IMR-90 (cell line): ENCODE data around the gene MROH2B. TPM values are rescaled to one million over a fixed set of nuclear protein-coding genes. Genes with fewer than 3 reads are reported as not detected.
"Not testable (repeated sequence)": the region's sequence is repeated elsewhere in the genome, so short reads cannot be mapped to it uniquely, and the experiment has no call there.

ENCODE experiments used
- ATAC-seq: fragments of 200-7000 bp; cut with Tn5 transposase; 2 replicates; pipeline ENCODE4 v1.9.1; 2020; ENCODE audit warnings: low read depth, mild to moderate bottlenecking, moderate library complexity
- BruUV-seq: library from RNA; stranded (reverse); fragments of 400-500 nt; replicated peaks from 2 replicates; lab custom pipeline; 2021; lab: Mats Ljungman, UMichigan
- CTCF ChIA-PET: fragments of 300-600 bp; formaldehyde crosslinking; extraction: SDS; loops from one replicate; lab custom pipeline; 2021; ENCODE audit warnings: antibody characterized with exemption; lab: Yijun Ruan, JAX
- POLR2A ChIA-PET: fragments of 300-600 bp; sonication (Branson Sonifier 250); formaldehyde crosslinking; loops from one replicate; lab custom pipeline; 2022; ENCODE audit warnings: antibody characterized with exemption; ENCODE audit not compliant: unreplicated experiment; lab: Charles Lee
- DNase-seq: peaks from one replicate; pipeline ENCODE4 v3.0.0; 2013
- H2AFZ ChIP-seq: replicated peaks from 2 replicates; pipeline ENCODE3; 2013; ENCODE audit warnings: low read length, mild to moderate bottlenecking; ENCODE audit not compliant: poor library complexity
- H2AK5ac ChIP-seq: 2 replicates; pipeline ENCODE4 v1.6.1; 2013; ENCODE audit warnings: low read depth, low read length, inconsistent platforms
- H2AK9ac ChIP-seq: replicated peaks from 2 replicates; pipeline ENCODE3; 2013; ENCODE audit warnings: mild to moderate bottlenecking, low read depth, low read length, moderate library complexity; ENCODE audit not compliant: poor library complexity
- H2BK120ac ChIP-seq: 2 replicates; pipeline ENCODE4 v1.6.1; 2013; ENCODE audit warnings: low read depth, low read length, inconsistent platforms
- H2BK15ac ChIP-seq: 3 replicates; pipeline ENCODE4 v1.6.1; 2013; ENCODE audit warnings: low read depth, low read length, inconsistent platforms
- H2BK20ac ChIP-seq: 2 replicates; pipeline ENCODE4 v1.6.1; 2013; ENCODE audit warnings: low read depth, mild to moderate bottlenecking, inconsistent platforms, low read length, moderate library complexity
- H2BK5ac ChIP-seq: 2 replicates; pipeline ENCODE4 v1.6.1; 2013; ENCODE audit warnings: mild to moderate bottlenecking, low read depth, low read length, inconsistent platforms; ENCODE audit not compliant: poor library complexity, severe bottlenecking
- H3K14ac ChIP-seq: replicated peaks from 2 replicates; pipeline ENCODE4 v1.6.1; 2013; ENCODE audit warnings: low read depth, low read length, inconsistent platforms
- H3K18ac ChIP-seq: 2 replicates; pipeline ENCODE4 v1.6.1; 2013; ENCODE audit warnings: low read depth, low read length, control low read depth
- H3K23ac ChIP-seq: 2 replicates; pipeline ENCODE4 v1.6.1; 2013; ENCODE audit warnings: low read depth, low read length, inconsistent platforms
- H3K27ac ChIP-seq: 2 replicates; pipeline ENCODE4 v1.5.1; 2013; ENCODE audit warnings: mild to moderate bottlenecking, control low read depth, low read length; ENCODE audit not compliant: insufficient read depth
- H3K27me3 ChIP-seq: 2 replicates; pipeline ENCODE4 v1.6.1; 2013; ENCODE audit warnings: low read length; ENCODE audit not compliant: control insufficient read depth, insufficient read depth
- H3K36me3 ChIP-seq: 2 replicates; pipeline ENCODE4 v1.6.1; 2013; ENCODE audit warnings: low read length, mixed read lengths; ENCODE audit not compliant: control insufficient read depth, insufficient read depth
- H3K4ac ChIP-seq: 2 replicates; pipeline ENCODE4 v1.6.1; 2013; ENCODE audit warnings: low read depth, low read length, inconsistent platforms
- H3K4me1 ChIP-seq: 2 replicates; pipeline ENCODE4 v1.6.1; 2013; ENCODE audit warnings: low read length, mixed read lengths; ENCODE audit not compliant: control insufficient read depth, insufficient read depth
- H3K4me2 ChIP-seq: 2 replicates; pipeline ENCODE4 v1.6.1; 2013; ENCODE audit warnings: low read depth, mild to moderate bottlenecking, control low read depth, low read length, moderate library complexity
- H3K4me3 ChIP-seq: 2 replicates; pipeline ENCODE4 v1.5.1; 2013; ENCODE audit warnings: low read depth, mild to moderate bottlenecking, control low read depth, low read length, moderate library complexity; ENCODE audit not compliant: insufficient read depth
- H3K56ac ChIP-seq: 2 replicates; pipeline ENCODE4 v1.6.1; 2013; ENCODE audit warnings: low read length, inconsistent platforms; ENCODE audit not compliant: insufficient read depth; ENCODE audit errors: extremely low read depth
- H3K79me1 ChIP-seq, 2 experiments: 2 replicates each; pipeline ENCODE4 v1.6.1; 2013; ENCODE audit warnings: low read length in 2 of 2, inconsistent platforms in 1 of 2, low read depth in 1 of 2
- H3K9ac ChIP-seq: 2 replicates; pipeline ENCODE4 v1.6.1; 2013; ENCODE audit warnings: low read depth, low read length, control low read depth
- H3K9me1 ChIP-seq: 2 replicates; pipeline ENCODE4 v1.6.1; 2013; ENCODE audit warnings: low read length, inconsistent platforms; ENCODE audit not compliant: insufficient read depth
- H3K9me3 ChIP-seq: 2 replicates; pipeline ENCODE4 v1.6.1; 2013; ENCODE audit warnings: low read length; ENCODE audit not compliant: control insufficient read depth, insufficient read depth
- H4K20me1 ChIP-seq: 2 replicates; pipeline ENCODE4 v1.6.1; 2013; ENCODE audit warnings: low read length, inconsistent platforms; ENCODE audit not compliant: insufficient read depth
- H4K5ac ChIP-seq: 2 replicates; pipeline ENCODE4 v1.6.1; 2013; ENCODE audit warnings: mild to moderate bottlenecking, low read depth, low read length, control low read depth
- H4K8ac ChIP-seq, 2 experiments: 2 replicates each; pipeline ENCODE4 v1.6.1; 2013; ENCODE audit warnings: low read depth in 2 of 2, low read length in 2 of 2, control low read depth in 1 of 2, inconsistent platforms in 1 of 2
- H4K91ac ChIP-seq: 2 replicates; pipeline ENCODE4 v1.6.1; 2013; ENCODE audit warnings: low read depth, low read length, inconsistent platforms; ENCODE audit not compliant: insufficient read depth
- CEBPB ChIP-seq: IDR thresholded peaks from 2 replicates; pipeline ENCODE4 v1.6.1; 2012; ENCODE audit warnings: low read depth, low read length, improper control_type of control experiment
- CHD1 ChIP-seq: IDR thresholded peaks from 2 replicates; pipeline ENCODE4 v1.6.1; 2012; ENCODE audit warnings: low read depth, low read length, improper control_type of control experiment
- NFE2L2 ChIP-seq: fragments of 150-350 bp; IDR thresholded peaks from 2 replicates; pipeline ENCODE4 v1.6.1; 2016; ENCODE audit warnings: low read depth, mild to moderate bottlenecking, low read length
- WGBS, 2 experiments: methylation state at CpG; one replicate each; pipeline versions ENCODE4 v1.1.5 to v1.1.7; 2013; ENCODE audit warnings: missing lambda C conversion rate in 2 of 2; ENCODE audit not compliant: insufficient read length in 1 of 2; ENCODE audit errors: extremely low coverage in 2 of 2; 5-methylcytosine and 5-hydroxymethylcytosine counted together
- dilution Hi-C: fragments of 300-500 bp; cut with HindIII; formaldehyde crosslinking; loops from one replicate; pipeline ENCODE4 v1.14.3; 2018; ENCODE audit warnings: low sequenced_read_pairs; ENCODE audit not compliant: unreplicated experiment
- in situ Hi-C: fragments of 300-500 bp; cut with MboI; formaldehyde crosslinking; loops from 3 replicates; pipeline ENCODE4 v1.14.3; 2019; ENCODE audit warnings: low sequenced_read_pairs, inconsistent platforms, mixed read lengths
- intact Hi-C: fragments of 100-400 bp; cut with micrococcal nuclease; formaldehyde crosslinking; loops from 2 replicates; pipeline ENCODE4 v1.10.0; 2022
- polyA plus RNA-seq, 3 experiments: library from polyadenylated mRNA; depleted of rRNA; stranded (reverse); fragments of >200 nt; gene quantifications; 2 replicates each; pipeline ENCODE4 v1.2.3, GENCODE V29; 2012; ENCODE audit warnings: low replicate concordance in 1 of 3
- total RNA-seq: library from RNA; depleted of rRNA; stranded (reverse); fragments of >200 nt; gene quantifications from 2 replicates; pipeline ENCODE4 v1.2.3, GENCODE V29; 2012

The MROH2B gene
- total and polyA plus RNA-seq, 2 of the 4 experiments (the other 2 are of a cell fraction) = not detected

GRCh38 chr5:41032973-41033372 is 38.2 kb downstream of the MROH2B start:
- H4K5ac ChIP-seq = no peak overlapping the region
- no peak overlapping the region for H3K27ac ChIP-seq
- H2BK20ac ChIP-seq = no peak overlapping the region
- no peaks in the 10 kb centered on the region for H4K20me1 ChIP-seq
- H3K4me2 ChIP-seq = no peak overlapping the region
- H3K18ac ChIP-seq = no peak overlapping the region
- in situ Hi-C loops (no loop called here), intact Hi-C loops (no loop called here), dilution Hi-C loops (no loop called here)
- H3K23ac ChIP-seq = no peak overlapping the region
- no peaks in the 10 kb centered on the region; the same call in 1 of the 2 replicates for H3K27me3 ChIP-seq
- no peak overlapping the region for H4K8ac ChIP-seq
- no peak overlapping the region for H3K4me3 ChIP-seq
- CTCF ChIA-PET = no interaction called here
- no peaks in the 10 kb centered on the region for H3K4me1 ChIP-seq
- H2AK5ac ChIP-seq = no peak overlapping the region
- H3K79me1 ChIP-seq = no peaks in the 10 kb centered on the region
- DNase-seq (no peak), ATAC-seq (no peak)
- H3K9ac ChIP-seq = no peak overlapping the region
- POLR2A ChIA-PET = no interaction called here
- TF ChIP-seq CEBPB (no peak), NFE2L2 (no peak), CHD1 (no peak)
- no peak overlapping the region for H2BK5ac ChIP-seq
- no peak overlapping the region for H2BK15ac ChIP-seq
- H3K56ac ChIP-seq = no peak overlapping the region
- H3K4ac ChIP-seq = no peak overlapping the region
- no peak overlapping the region for H2BK120ac ChIP-seq
- no peak overlapping the region for H2AFZ ChIP-seq
- no peaks in the 10 kb centered on the region for H3K9me1 ChIP-seq
- no peak overlapping the region for H2AK9ac ChIP-seq
- H4K91ac ChIP-seq = no peak overlapping the region
- H3K36me3 ChIP-seq = no peaks in the 10 kb centered on the region
- no TSS peak for BruUV-seq
- H3K14ac ChIP-seq = no peak overlapping the region
- no peaks in the 10 kb centered on the region for H3K9me3 ChIP-seq

- POLR2A ChIA-PET, ATAC-seq, H4K20me1 ChIP-seq, H2BK15ac ChIP-seq, DNase-seq, H2BK120ac ChIP-seq, H4K8ac ChIP-seq, H4K5ac ChIP-seq, H3K4me3 ChIP-seq, H3K23ac ChIP-seq, H3K9me3 ChIP-seq, H3K27ac ChIP-seq, H2AK9ac ChIP-seq, H2BK20ac ChIP-seq, H3K9me1 ChIP-seq, CTCF ChIA-PET, H3K79me1 ChIP-seq, H2BK5ac ChIP-seq, H3K27me3 ChIP-seq, dilution Hi-C loops, H3K36me3 ChIP-seq, H3K4me2 ChIP-seq, H3K56ac ChIP-seq, H3K4me1 ChIP-seq, H4K91ac ChIP-seq, H3K14ac ChIP-seq, H2AFZ ChIP-seq, BruUV-seq, H2AK5ac ChIP-seq, H3K9ac ChIP-seq, H3K4ac ChIP-seq, in situ Hi-C loops, H3K18ac ChIP-seq, intact Hi-C loops: not testable (repeated sequence)
- no CpG with 5 or more reads among the region's 8 CpGs for WGBS, 2 experiments
Observed at GRCh38 chr5:41022600-41022999, 48.5 kb downstream of the MROH2B start.
